ENCODE measurements around the gene RALGAPA2. TPM values are rescaled to one million over a fixed set of nuclear protein-coding genes. Genes with fewer than 3 reads are reported as not detected.

The RALGAPA2 gene
- polyA plus RNA-seq, 2 of the 4 experiments (the other 2 are of a cell fraction): 4.0 to 4.7 TPM

DNA sequence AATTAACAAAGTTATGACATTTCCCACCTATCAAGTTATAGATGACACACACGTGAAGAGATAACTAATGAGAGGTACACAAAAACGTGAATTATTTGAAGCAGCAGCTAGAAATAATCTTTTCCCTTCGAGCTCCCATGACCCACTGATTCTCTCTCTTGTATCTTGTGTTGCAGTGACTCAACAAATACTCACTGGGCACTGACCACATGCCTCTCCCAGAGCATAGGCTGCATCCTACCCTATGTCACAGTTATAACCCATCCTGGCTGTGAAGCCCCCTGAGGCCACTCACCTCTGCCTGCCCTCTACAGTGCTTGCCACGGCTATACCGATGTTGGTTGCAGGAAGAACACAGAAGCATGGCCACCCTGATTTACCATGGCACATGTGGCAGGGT, 252.7 kb downstream of the RALGAPA2 start:
- POLR2A ChIA-PET: no interaction called here
- Histone ChIP-seq H3K4me3 (no peak overlapping the region), H3K9me3 (no peaks in the 10 kb centered on the region), H3K27ac (no peak overlapping the region), H3K4me2 (no peak overlapping the region), H3K4me1 (no peaks in the 10 kb centered on the region)
- CTCF ChIA-PET: interaction anchor here (1.0 kb wide), 1 partner anchor 10 kb away, joined by 3 read pairs; no protein-coding TSS in a partner anchor
- WGBS (ENCODE audit: missing lambda C conversion rate): 70% methylated on average over 5 of the region's 5 CpGs
- ATAC-seq: no peak
- no peak for FAIRE-seq
- no peak for TF ChIP-seq TP53 (CRISPR knock-in tag; IDR thresholded peaks at IDR 0.05)
- 0 out of 2 replicates have a peak, but pooled peaks have one; percentile 13 for TF ChIP-seq POLR2A (IDR thresholded peaks at IDR 0.05; ENCODE audit: low read length)
- DNase-seq (ENCODE audit: low read depth in 1 of 2, low spot score in 1 of 2): no peak

DNA sequence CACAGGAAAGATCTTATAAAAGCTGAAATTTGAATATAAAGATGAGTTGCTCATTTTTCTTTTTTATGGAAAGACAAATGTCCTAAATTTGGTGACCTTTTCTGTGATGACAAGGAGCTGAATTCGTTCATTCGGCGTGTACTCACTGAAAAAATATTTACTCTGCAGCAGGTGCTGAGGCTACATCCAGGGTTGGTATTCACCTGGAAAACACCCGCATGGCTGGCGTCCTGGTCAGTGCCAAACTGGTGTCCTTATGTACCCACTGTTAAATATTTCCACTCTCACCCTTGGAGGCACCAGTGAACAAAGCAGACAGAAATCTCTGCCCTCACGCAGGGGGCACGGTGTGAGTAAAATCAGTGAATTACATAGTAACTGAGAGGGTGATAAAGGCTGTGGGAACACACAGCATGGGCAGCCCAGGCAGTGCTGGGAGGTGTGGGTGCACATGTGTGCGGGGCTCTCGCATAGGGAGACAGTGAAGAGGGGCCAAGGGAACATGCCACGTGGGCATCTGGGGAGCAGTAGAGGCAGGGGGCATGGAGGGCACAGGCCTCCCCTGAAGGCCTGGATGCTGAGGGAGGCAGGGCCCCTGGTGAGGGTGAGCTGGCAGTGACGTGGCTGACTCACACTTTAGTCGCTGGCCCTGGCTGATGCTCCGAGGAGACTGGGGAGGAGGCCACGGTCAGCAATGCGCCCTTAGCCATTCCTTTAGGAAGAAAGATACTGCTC, 254.9 kb downstream of the RALGAPA2 start:
- POLR2A ChIA-PET: no interaction called here
- DNase-seq (ENCODE audit: low read depth in 1 of 2, low spot score in 1 of 2) (no peak), ATAC-seq (peak; percentile 53 to 71; a peak in 4 of 6 replicates), FAIRE-seq (no peak)
- Histone ChIP-seq H3K27ac (no peak overlapping the region), H3K4me2 (no peak overlapping the region), H3K9me3 (no peaks in the 10 kb centered on the region), H3K4me1 (no peaks in the 10 kb centered on the region), H3K4me3 (no peak overlapping the region)
- TF ChIP-seq RARB (CRISPR knock-in tag; IDR thresholded peaks at IDR 0.05): no peak
- TF ChIP-seq CBX2 (IDR thresholded peaks at IDR 0.05; ENCODE audit: borderline replicate concordance, low read depth): no peak
- TF ChIP-seq POLR2AphosphoS2 (conservative IDR thresholded peaks at IDR 0.05; ENCODE audit: low read length): no peak
- CTCF ChIA-PET: no interaction called here
- WGBS (ENCODE audit: missing lambda C conversion rate): 72% methylated on average over 15 of the region's 15 CpGs

DNA sequence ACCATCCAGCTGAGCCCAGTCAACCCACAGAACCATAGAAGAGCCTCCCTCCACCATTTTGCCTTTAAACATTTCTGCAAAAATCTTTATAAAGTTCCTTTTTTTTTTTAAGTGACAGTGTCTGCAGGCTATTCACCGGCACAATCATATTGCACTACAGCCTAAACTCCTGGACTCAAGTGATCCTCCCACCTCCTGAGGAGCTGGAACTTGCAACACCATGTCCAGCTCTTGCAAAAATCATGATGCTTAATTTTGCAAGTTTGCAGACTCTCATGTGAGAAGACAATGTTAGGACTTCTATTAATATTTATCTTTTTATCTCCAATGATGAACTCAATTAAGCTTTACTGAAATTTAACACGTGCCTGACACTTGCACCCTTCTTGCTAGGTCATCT, 255.7 kb downstream of the RALGAPA2 start:
- TF ChIP-seq MAFK (IDR thresholded peaks at IDR 0.05; ENCODE audit: partially characterized antibody): no peak
- TF ChIP-seq HOXB13 (CRISPR knock-in tag; IDR thresholded peaks at IDR 0.05; ENCODE audit: low read depth): no peak
- no peak for TF ChIP-seq CBX8 (IDR thresholded peaks at IDR 0.05)
- no peak for TF ChIP-seq NFE2L2 (conservative IDR thresholded peaks at IDR 0.05; ENCODE audit: low read length)
- no peak for TF ChIP-seq KDM5A (IDR thresholded peaks at IDR 0.05)
- TF ChIP-seq CBX2 (IDR thresholded peaks at IDR 0.05; ENCODE audit: borderline replicate concordance, low read depth): no peak
- TF ChIP-seq MYC (IDR thresholded peaks at IDR 0.05; ENCODE audit: borderline replicate concordance, low read length): no peak
- no peak for TF ChIP-seq CEBPB (IDR thresholded peaks at IDR 0.05)
- no peak for TF ChIP-seq TP53 (CRISPR knock-in tag; IDR thresholded peaks at IDR 0.05)
- no peak for TF ChIP-seq MAZ (IDR thresholded peaks at IDR 0.05; ENCODE audit: borderline replicate concordance, low read depth, low read length)
- TF ChIP-seq, protein P1, sequence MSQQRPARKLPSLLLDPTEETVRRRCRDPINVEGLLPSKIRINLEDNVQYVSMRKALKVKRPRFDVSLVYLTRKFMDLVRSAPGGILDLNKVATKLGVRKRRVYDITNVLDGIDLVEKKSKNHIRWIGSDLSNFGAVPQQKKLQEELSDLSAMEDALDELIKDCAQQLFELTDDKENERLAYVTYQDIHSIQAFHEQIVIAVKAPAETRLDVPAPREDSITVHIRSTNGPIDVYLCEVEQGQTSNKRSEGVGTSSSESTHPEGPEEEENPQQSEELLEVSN (IDR thresholded peaks at IDR 0.05; ENCODE audit: borderline replicate concordance, low read depth): no peak
- TF ChIP-seq FOXS1 (CRISPR knock-in tag; IDR thresholded peaks at IDR 0.05): no peak
- TF ChIP-seq, protein P2, sequence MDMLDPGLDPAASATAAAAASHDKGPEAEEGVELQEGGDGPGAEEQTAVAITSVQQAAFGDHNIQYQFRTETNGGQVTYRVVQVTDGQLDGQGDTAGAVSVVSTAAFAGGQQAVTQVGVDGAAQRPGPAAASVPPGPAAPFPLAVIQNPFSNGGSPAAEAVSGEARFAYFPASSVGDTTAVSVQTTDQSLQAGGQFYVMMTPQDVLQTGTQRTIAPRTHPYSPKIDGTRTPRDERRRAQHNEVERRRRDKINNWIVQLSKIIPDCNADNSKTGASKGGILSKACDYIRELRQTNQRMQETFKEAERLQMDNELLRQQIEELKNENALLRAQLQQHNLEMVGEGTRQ (IDR thresholded peaks at IDR 0.05): no peak
- no peak overlapping the region for H3K27ac ChIP-seq
- 76% methylated on average over 2 of the region's 2 CpGs for WGBS (ENCODE audit: missing lambda C conversion rate)
- H3K4me1 ChIP-seq: peaks cover 6% of the 10 kb centered on the region; the same call in 1 of the 3 replicates
- ChIA-PET CTCF (interaction anchor here (1.1 kb wide), 1 partner anchor 109 kb away, joined by 3 read pairs; no protein-coding TSS in a partner anchor), POLR2A (interaction anchor here (0.6 kb wide), 1 partner anchor 1492 kb away, joined by 3 read pairs; no protein-coding TSS in a partner anchor)
- FAIRE-seq (no peak), DNase-seq (ENCODE audit: low read depth in 1 of 2, low spot score in 1 of 2) (no peak), ATAC-seq (no peak)
- no peaks in the 10 kb centered on the region for H3K9me3 ChIP-seq
- H3K4me3 ChIP-seq: no peak overlapping the region
- no peak overlapping the region for H3K4me2 ChIP-seq

DNA sequence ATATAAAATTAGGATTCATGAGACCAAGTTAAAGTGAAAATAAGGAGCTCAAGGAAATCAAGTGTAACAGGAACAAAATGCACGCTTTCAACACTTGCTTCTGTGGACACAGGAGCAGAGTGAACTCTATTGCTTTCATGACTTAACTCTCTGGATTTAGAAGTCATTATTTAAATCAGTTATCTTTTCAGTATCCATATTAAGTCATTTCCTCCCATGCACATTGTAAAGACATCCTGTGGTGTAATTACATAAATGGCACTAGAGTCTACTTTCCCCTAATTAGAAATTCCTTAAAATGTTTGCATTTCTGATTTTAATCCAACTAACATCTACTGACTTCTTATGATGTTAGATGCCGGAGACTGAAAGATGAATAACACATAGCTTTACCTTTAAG, 256.5 kb downstream of the RALGAPA2 start:
- Histone ChIP-seq H3K4me1 (peaks cover 6% of the 10 kb centered on the region; the same call in 1 of the 3 replicates), H3K4me2 (no peak overlapping the region), H3K4me3 (no peak overlapping the region), H3K27ac (no peak overlapping the region), H3K9me3 (no peaks in the 10 kb centered on the region)
- 91% methylated on average over 2 of the region's 2 CpGs for WGBS (ENCODE audit: missing lambda C conversion rate)
- DNase-seq (ENCODE audit: low read depth in 1 of 2, low spot score in 1 of 2) (no peak), ATAC-seq (no peak), FAIRE-seq (no peak)
- ChIA-PET POLR2A (no interaction called here), CTCF (interaction anchor here (1.1 to 1.4 kb wide), 2 partner anchors 54 to 110 kb away, joined by 3 read pairs; no protein-coding TSS in a partner anchor)
- TF ChIP-seq RARB (CRISPR knock-in tag; IDR thresholded peaks at IDR 0.05): no peak
- no peak for TF ChIP-seq CHD4 (IDR thresholded peaks at IDR 0.05; ENCODE audit: borderline replicate concordance)
- TF ChIP-seq, protein P2 (IDR thresholded peaks at IDR 0.05): no peak
- TF ChIP-seq CEBPB (IDR thresholded peaks at IDR 0.05): no peak
- TF ChIP-seq, protein P3, sequence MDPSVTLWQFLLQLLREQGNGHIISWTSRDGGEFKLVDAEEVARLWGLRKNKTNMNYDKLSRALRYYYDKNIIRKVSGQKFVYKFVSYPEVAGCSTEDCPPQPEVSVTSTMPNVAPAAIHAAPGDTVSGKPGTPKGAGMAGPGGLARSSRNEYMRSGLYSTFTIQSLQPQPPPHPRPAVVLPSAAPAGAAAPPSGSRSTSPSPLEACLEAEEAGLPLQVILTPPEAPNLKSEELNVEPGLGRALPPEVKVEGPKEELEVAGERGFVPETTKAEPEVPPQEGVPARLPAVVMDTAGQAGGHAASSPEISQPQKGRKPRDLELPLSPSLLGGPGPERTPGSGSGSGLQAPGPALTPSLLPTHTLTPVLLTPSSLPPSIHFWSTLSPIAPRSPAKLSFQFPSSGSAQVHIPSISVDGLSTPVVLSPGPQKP (IDR thresholded peaks at IDR 0.05; ENCODE audit: low read depth, low read length): no peak
- no peak for TF ChIP-seq TFCP2L1 (CRISPR knock-in tag; IDR thresholded peaks at IDR 0.05)
- no peak for TF ChIP-seq CBX2 (IDR thresholded peaks at IDR 0.05; ENCODE audit: borderline replicate concordance, low read depth)
- no peak for TF ChIP-seq ZFP36 (IDR thresholded peaks at IDR 0.05; ENCODE audit: borderline replicate concordance, partially characterized antibody)
- no peak for TF ChIP-seq EHF (CRISPR knock-in tag; IDR thresholded peaks at IDR 0.05)
- TF ChIP-seq, protein P4, sequence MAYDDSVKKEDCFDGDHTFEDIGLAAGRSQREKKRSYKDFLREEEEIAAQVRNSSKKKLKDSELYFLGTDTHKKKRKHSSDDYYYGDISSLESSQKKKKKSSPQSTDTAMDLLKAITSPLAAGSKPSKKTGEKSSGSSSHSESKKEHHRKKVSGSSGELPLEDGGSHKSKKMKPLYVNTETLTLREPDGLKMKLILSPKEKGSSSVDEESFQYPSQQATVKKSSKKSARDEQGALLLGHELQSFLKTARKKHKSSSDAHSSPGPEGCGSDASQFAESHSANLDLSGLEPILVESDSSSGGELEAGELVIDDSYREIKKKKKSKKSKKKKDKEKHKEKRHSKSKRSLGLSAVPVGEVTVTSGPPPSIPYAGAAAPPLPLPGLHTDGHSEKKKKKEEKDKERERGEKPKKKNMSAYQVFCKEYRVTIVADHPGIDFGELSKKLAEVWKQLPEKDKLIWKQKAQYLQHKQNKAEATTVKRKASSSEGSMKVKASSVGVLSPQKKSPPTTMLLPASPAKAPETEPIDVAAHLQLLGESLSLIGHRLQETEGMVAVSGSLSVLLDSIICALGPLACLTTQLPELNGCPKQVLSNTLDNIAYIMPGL (CRISPR knock-in tag; IDR thresholded peaks at IDR 0.05; ENCODE audit: borderline replicate concordance): no peak
- TF ChIP-seq EHMT2 (IDR thresholded peaks at IDR 0.05; ENCODE audit: low read depth): no peak
- TF ChIP-seq FOSL2 (IDR thresholded peaks at IDR 0.05): no peak
- TF ChIP-seq FOSL2 (CRISPR knock-in tag; IDR thresholded peaks at IDR 0.05): no peak
